ENCODE results near the gene ULBP1.
A peak's percentile ranks its signal among the peaks of the same experiment; 100 is the strongest.
"Not testable (repeated sequence)": the region's sequence is repeated elsewhere in the genome, so short reads cannot be mapped to it uniquely, and the experiment has no call there.

Gene ULBP1

GRCh38 chr6:149934249-149935156 lies 29.2 kb upstream of the ULBP1 start:
- peak; percentile 75 to 79 for DNase-seq

- DNase-seq, result peak; percentile 15
Measured at GRCh38 chr6:149935246-149935645, 28.5 kb upstream of the ULBP1 start.

GRCh38 chr6:149935668-149936067 lies 28.1 kb upstream of the ULBP1 start:
- DNase-seq, result peak; percentile 14 to 16

GRCh38 chr6:149936743-149937142 lies 27.0 kb upstream of the ULBP1 start:
- peak; percentile 15 to 18 for DNase-seq

- DNase-seq, result peak in 1 of 2 experiments; percentile 22
Measured at GRCh38 chr6:149938013-149938570, 25.7 kb upstream of the ULBP1 start.

GRCh38 chr6:149938571-149939355 lies 25.0 kb upstream of the ULBP1 start:
- DNase-seq, result peak; percentile 55 to 58

GRCh38 chr6:149939356-149939648 lies 24.4 kb upstream of the ULBP1 start:
- DNase-seq, result no peak

GRCh38 chr6:149939909-149940671 lies 23.7 kb upstream of the ULBP1 start:
- DNase-seq, result peak; percentile 18 to 19

GRCh38 chr6:149940672-149940982 lies 23.1 kb upstream of the ULBP1 start:
- DNase-seq, result peak in 1 of 2 experiments; percentile 25

- DNase-seq, result peak; percentile 88 to 91
Measured at GRCh38 chr6:149941583-149942460, 21.9 kb upstream of the ULBP1 start, which contains the start of gene ULBP2. Gene ULBP2, plus strand, starts transcription at chr6:149942014. Its CDS starts 59 bp downstream, at chr6:149942073.

- peak in 1 of 2 experiments; percentile 26 for DNase-seq
Measured at GRCh38 chr6:149942461-149942829, 21.3 kb upstream of the ULBP1 start.

- DNase-seq, result peak; percentile 10 to 14
Measured at GRCh38 chr6:149943321-149943720, 20.4 kb upstream of the ULBP1 start.

GRCh38 chr6:149945276-149945675 lies 18.5 kb upstream of the ULBP1 start:
- peak; percentile 9 to 13 for DNase-seq

- DNase-seq, result not testable (repeated sequence)
Measured at GRCh38 chr6:149946631-149947030, 17.1 kb upstream of the ULBP1 start.

- DNase-seq, result not testable (repeated sequence)
Measured at GRCh38 chr6:149947533-149947932, 16.2 kb upstream of the ULBP1 start.

GRCh38 chr6:149948011-149948410 lies 15.7 kb upstream of the ULBP1 start:
- no peak for DNase-seq

GRCh38 chr6:149948616-149949015 lies 15.1 kb upstream of the ULBP1 start:
- DNase-seq, result no peak

GRCh38 chr6:149950423-149950822 lies 13.3 kb upstream of the ULBP1 start:
- peak in 1 of 2 experiments; percentile 7 for DNase-seq

GRCh38 chr6:149951096-149951495 lies 12.6 kb upstream of the ULBP1 start:
- DNase-seq, result no peak

- DNase-seq, result peak in 1 of 2 experiments; percentile 8
Measured at GRCh38 chr6:149951626-149952025, 12.1 kb upstream of the ULBP1 start.

- DNase-seq, result not testable (repeated sequence)
Measured at GRCh38 chr6:149953390-149953789, 10.4 kb upstream of the ULBP1 start.

GRCh38 chr6:149953934-149954327 lies 9.8 kb upstream of the ULBP1 start:
- DNase-seq, result peak in 1 of 2 experiments; percentile 13
